Natural killer cell (primary cell): ENCODE results near the gene OSBPL3. TPM values are rescaled to one million over a fixed set of nuclear protein-coding genes. Genes with fewer than 3 reads are reported as not detected.
"Not testable (repeated sequence)": the region's sequence is repeated elsewhere in the genome, so short reads cannot be mapped to it uniquely, and the experiment has no call there.

ENCODE experiments used
- ATAC-seq, 3 donors: fragments of 150-1000 bp in 2 of 3; fragments of 200-7000 bp in 1 of 3; cut with Tn5 transposase; 1 replicate in 1 of 3; 2 replicates in 2 of 3; pipeline ENCODE4 v1.10.0; 2021; ENCODE audit warnings: mild to moderate bottlenecking in 2 of 3, moderate library complexity in 2 of 3
- DNase-seq, 2 donors: peaks; one replicate each; pipeline versions ENCODE4 v3.0.0 to v3.0.0-alpha.2; 2013 to 2021; ENCODE audit warnings: mixed read lengths in 1 of 2
- H3K27ac ChIP-seq: one replicate; pipeline ENCODE4 v1.5.1; 2013; ENCODE audit warnings: mild to moderate bottlenecking, low read length
- H3K27me3 ChIP-seq: one replicate; pipeline ENCODE4 v1.6.1; 2013; ENCODE audit warnings: low read length; ENCODE audit not compliant: control insufficient read depth, insufficient read depth
- H3K36me3 ChIP-seq: one replicate; pipeline ENCODE4 v1.6.1; 2013; ENCODE audit warnings: low read length; ENCODE audit not compliant: control insufficient read depth, insufficient read depth
- H3K4me1 ChIP-seq: one replicate; pipeline ENCODE4 v1.6.1; 2013; ENCODE audit warnings: low read length; ENCODE audit not compliant: control insufficient read depth, insufficient read depth
- H3K4me3 ChIP-seq: one replicate; pipeline ENCODE4 v1.5.1; 2013; ENCODE audit warnings: low read length
- H3K9me3 ChIP-seq: one replicate; pipeline ENCODE4 v1.6.1; 2013; ENCODE audit warnings: low read length; ENCODE audit not compliant: control insufficient read depth, insufficient read depth
- H3K27ac Mint-ChIP-seq, 2 donors: one replicate each; pipeline ENCODE4 v1.8.0; 2022; ENCODE audit warnings: mild to moderate bottlenecking in 2 of 2, mixed read lengths in 2 of 2, moderate library complexity in 1 of 2
- H3K27me3 Mint-ChIP-seq, 2 donors: one replicate each; pipeline ENCODE4 v1.8.0; 2022; ENCODE audit warnings: low read depth in 2 of 2, mixed read lengths in 2 of 2
- H3K36me3 Mint-ChIP-seq: one replicate; pipeline ENCODE4 v1.8.0; 2022; ENCODE audit warnings: mixed read lengths
- H3K4me1 Mint-ChIP-seq, 2 donors: one replicate each; pipeline ENCODE4 v1.8.0; 2022; ENCODE audit warnings: mixed read lengths in 2 of 2
- H3K4me3 Mint-ChIP-seq: one replicate; pipeline ENCODE4 v1.8.0; 2022; ENCODE audit warnings: mild to moderate bottlenecking, moderate library complexity, mixed read lengths
- H3K9me3 Mint-ChIP-seq, 2 donors: one replicate each; pipeline ENCODE4 v1.8.0; 2022; ENCODE audit warnings: mixed read lengths in 2 of 2
- WGBS: methylation state at CpG from one replicate; pipeline ENCODE4 v1.1.7; 2013; ENCODE audit warnings: missing lambda C conversion rate; ENCODE audit not compliant: insufficient coverage; 5-methylcytosine and 5-hydroxymethylcytosine counted together
- intact Hi-C: fragments of 100-400 bp; cut with micrococcal nuclease; formaldehyde crosslinking; loops from one replicate; pipeline ENCODE4 v1.14.2; 2022
- total RNA-seq, 4 donors: library from RNA; stranded (reverse); fragments of 120-200 nt in 1 of 4; gene quantifications; one replicate each; pipeline versions ENCODE4 v1.2.3 to v1.2.4, GENCODE V29; 2013 to 2022
- TF ChIP-seq, protein P1 (sequence below): fragments of 200-600 bp; IDR thresholded peaks from one replicate; pipeline ENCODE4 v1.8.0; 2022; ENCODE audit warnings: antibody characterized with exemption

OSBPL3 gene
- total RNA-seq, 3 donors from 2014 or later (not counting 1 experiment from before 2014, with no cell fraction given) = 50.7 to 99.1 (median 65.1) TPM

GRCh38 chr7:24799506-24799905, 180.5 kb downstream of the OSBPL3 start:
- Mint-ChIP-seq H3K27me3 (no peaks in the 10 kb centered on the region), H3K27ac (no peak overlapping the region), H3K9me3 (no peaks in the 10 kb centered on the region), H3K36me3 (peaks cover 39% of the 10 kb centered on the region), H3K4me1 (peaks cover 9 to 12% of the 10 kb centered on the region in 2 donors), H3K4me3 (no peak overlapping the region)
- no peak for ATAC-seq
- Histone ChIP-seq H3K27ac (no peak overlapping the region), H3K4me1 (no peaks in the 10 kb centered on the region), H3K4me3 (no peak overlapping the region), H3K36me3 (peaks cover 55% of the 10 kb centered on the region), H3K9me3 (no peaks in the 10 kb centered on the region), H3K27me3 (no peaks in the 10 kb centered on the region)
- WGBS = 100% methylated on average over 2 of the region's 3 CpGs
- DNase-seq = no peak
- TF ChIP-seq, protein P1, sequence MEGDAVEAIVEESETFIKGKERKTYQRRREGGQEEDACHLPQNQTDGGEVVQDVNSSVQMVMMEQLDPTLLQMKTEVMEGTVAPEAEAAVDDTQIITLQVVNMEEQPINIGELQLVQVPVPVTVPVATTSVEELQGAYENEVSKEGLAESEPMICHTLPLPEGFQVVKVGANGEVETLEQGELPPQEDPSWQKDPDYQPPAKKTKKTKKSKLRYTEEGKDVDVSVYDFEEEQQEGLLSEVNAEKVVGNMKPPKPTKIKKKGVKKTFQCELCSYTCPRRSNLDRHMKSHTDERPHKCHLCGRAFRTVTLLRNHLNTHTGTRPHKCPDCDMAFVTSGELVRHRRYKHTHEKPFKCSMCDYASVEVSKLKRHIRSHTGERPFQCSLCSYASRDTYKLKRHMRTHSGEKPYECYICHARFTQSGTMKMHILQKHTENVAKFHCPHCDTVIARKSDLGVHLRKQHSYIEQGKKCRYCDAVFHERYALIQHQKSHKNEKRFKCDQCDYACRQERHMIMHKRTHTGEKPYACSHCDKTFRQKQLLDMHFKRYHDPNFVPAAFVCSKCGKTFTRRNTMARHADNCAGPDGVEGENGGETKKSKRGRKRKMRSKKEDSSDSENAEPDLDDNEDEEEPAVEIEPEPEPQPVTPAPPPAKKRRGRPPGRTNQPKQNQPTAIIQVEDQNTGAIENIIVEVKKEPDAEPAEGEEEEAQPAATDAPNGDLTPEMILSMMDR = no peak
- intact Hi-C loops = no loop called here

DNA sequence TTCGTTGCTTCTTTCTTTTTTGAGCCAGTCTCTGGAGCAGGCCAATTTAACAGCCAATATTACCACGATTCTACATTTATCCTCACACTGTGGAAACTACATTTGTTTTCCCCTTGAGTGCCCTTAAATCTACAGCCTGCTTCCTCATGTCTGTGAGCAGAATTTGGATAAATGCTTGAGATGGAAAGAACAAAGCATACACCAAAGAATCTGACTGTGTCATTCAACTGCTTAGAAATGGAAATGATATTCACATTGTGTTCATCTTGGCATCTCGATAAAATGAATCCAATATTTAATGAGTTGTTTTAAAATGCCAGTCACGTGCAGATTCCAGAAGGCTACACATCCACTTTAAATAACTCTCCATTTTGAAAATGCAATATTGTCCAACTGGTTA, 181.7 kb downstream of the OSBPL3 start:
- H3K27ac ChIP-seq = no peak overlapping the region
- no peaks in the 10 kb centered on the region for H3K9me3 ChIP-seq
- Mint-ChIP-seq H3K4me1 (peaks cover 17 to 20% of the 10 kb centered on the region in 2 donors), H3K9me3 (no peaks in the 10 kb centered on the region), H3K36me3 (peaks cover 30% of the 10 kb centered on the region), H3K4me3 (no peak overlapping the region), H3K27me3 (no peaks in the 10 kb centered on the region), H3K27ac (no peak overlapping the region)
- DNase-seq = no peak
- intact Hi-C loops = no loop called here
- H3K36me3 ChIP-seq = peaks cover 45% of the 10 kb centered on the region
- H3K27me3 ChIP-seq = no peaks in the 10 kb centered on the region
- ATAC-seq = no peak
- H3K4me3 ChIP-seq = no peak overlapping the region
- 98% methylated on average over 2 of the region's 4 CpGs for WGBS
- no peaks in the 10 kb centered on the region for H3K4me1 ChIP-seq
- TF ChIP-seq, protein P1 = no peak

DNA sequence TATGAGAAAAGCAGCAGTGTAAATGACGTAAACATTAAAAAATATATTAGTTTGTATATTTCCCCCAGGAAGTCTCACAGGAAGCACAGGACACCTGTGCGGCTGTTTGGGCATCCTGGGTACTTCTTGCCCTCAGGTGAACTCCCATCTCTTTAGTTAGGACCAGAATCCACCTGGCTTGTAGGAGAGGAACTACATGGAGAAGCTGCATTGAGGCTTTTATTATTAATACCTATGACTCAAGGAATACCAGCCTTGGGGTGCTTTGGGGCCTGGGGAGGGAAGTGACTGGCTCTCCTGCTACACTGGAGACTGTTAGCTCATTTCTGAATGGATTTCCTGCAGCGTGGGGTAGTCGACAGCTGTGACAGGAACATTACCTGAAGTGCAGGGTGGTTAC, 182.7 kb downstream of the OSBPL3 start:
- peaks cover 21% of the 10 kb centered on the region for H3K36me3 Mint-ChIP-seq

DNA sequence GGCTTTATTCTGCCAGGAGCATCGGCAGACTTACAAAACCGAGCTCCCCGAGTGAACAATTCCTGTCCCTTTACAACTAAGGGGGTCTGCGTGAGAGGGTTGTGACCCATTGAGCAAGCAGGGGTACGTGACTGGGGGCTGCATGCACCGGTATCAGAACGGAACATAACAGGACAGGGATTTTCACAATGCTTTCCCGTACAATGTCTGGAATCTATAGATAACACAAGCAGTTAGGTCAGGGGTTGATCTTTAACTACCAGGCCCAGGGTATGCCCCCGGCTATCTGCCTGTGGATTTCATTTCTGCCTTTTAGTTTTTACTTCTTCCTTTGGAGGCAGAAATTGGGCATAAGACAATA, 184.6 kb downstream of the OSBPL3 start:
- Mint-ChIP-seq H3K36me3 (peaks cover 8% of the 10 kb centered on the region), H3K4me3 (no peak overlapping the region), H3K27ac (no peak overlapping the region), H3K4me1 (peaks cover 12 to 14% of the 10 kb centered on the region in 2 donors), H3K9me3 (no peaks in the 10 kb centered on the region), H3K27me3 (no peaks in the 10 kb centered on the region)
- Histone ChIP-seq H3K36me3 (peaks cover 21% of the 10 kb centered on the region), H3K27me3 (no peaks in the 10 kb centered on the region), H3K9me3 (no peaks in the 10 kb centered on the region), H3K4me1 (no peaks in the 10 kb centered on the region), H3K27ac (no peak overlapping the region), H3K4me3 (no peak overlapping the region)
- WGBS = 96% methylated on average over 9 of the region's 9 CpGs
- TF ChIP-seq, protein P1 = no peak
- intact Hi-C loops = no loop called here
- no peak for ATAC-seq
- DNase-seq = no peak

More for the DNA sequence above, 182.7 kb downstream of the OSBPL3 start:
- Mint-ChIP-seq H3K4me3 (no peak overlapping the region), H3K9me3 (no peaks in the 10 kb centered on the region), H3K27ac (no peak overlapping the region), H3K27me3 (no peaks in the 10 kb centered on the region), H3K4me1 (peaks cover 17 to 20% of the 10 kb centered on the region in 2 donors)
- DNase-seq (no peak), ATAC-seq (no peak)
- 95% methylated on average over 4 of the region's 4 CpGs for WGBS
- intact Hi-C loops = no loop called here
- no peak overlapping the region for H3K27ac ChIP-seq
- TF ChIP-seq, protein P1 = no peak
- no peak overlapping the region for H3K4me3 ChIP-seq
- no peaks in the 10 kb centered on the region for H3K4me1 ChIP-seq
- H3K36me3 ChIP-seq = peaks cover 36% of the 10 kb centered on the region
- no peaks in the 10 kb centered on the region for H3K9me3 ChIP-seq
- no peaks in the 10 kb centered on the region for H3K27me3 ChIP-seq

- H3K36me3 Mint-ChIP-seq, H3K4me3 ChIP-seq, H3K9me3 ChIP-seq, H3K27me3 ChIP-seq, DNase-seq, intact Hi-C loops, H3K27me3 Mint-ChIP-seq, H3K9me3 Mint-ChIP-seq, H3K4me1 ChIP-seq, H3K4me3 Mint-ChIP-seq, ATAC-seq, H3K27ac ChIP-seq: not testable (repeated sequence)
- WGBS = 94% methylated on average over 22 of the region's 22 CpGs
- Mint-ChIP-seq H3K4me1 (peaks cover 12 to 14% of the 10 kb centered on the region in 2 donors), H3K27ac (peak overlapping the region; percentile 6 to 60)
- peaks cover 21% of the 10 kb centered on the region for H3K36me3 ChIP-seq
Measured at GRCh38 chr7:24794751-24795406, 185.1 kb downstream of the OSBPL3 start.
